Measurements from ENCODE around the gene TP53I13. TPM values are rescaled to one million over a fixed set of nuclear protein-coding genes. Genes with fewer than 3 reads are reported as not detected.

TP53I13 gene
- total RNA-seq = 39.7 and 40.2 TPM in 2 replicates
- long read RNA-seq = 0 reads

GRCh38 chr17:29568331-29569244 lies at the start of gene TP53I13:
TSS of gene TP53I13 (plus strand) at chr17:29568701. CDS start at chr17:29568759, 58 bp downstream.
- Mint-ChIP-seq H3K27me3 (peaks cover 31% of the 10 kb centered on the region), H3K4me3 (ENCODE audit: low read depth) (peak within 1 kb of the TSS; percentile 88), H3K9me3 (ENCODE audit: low read depth) (no peaks in the 10 kb centered on the region), H3K4me1 (ENCODE audit: low read depth) (peaks cover 13% of the 10 kb centered on the region), H3K36me3 (ENCODE audit: insufficient read depth) (peaks cover 3% of the 10 kb centered on the region), H3K27ac (peak within 1 kb of the TSS; percentile 88)
- no peak for TF ChIP-seq CTCF (IDR thresholded peaks at IDR 0.05; ENCODE audit: unreplicated experiment)
- peak; percentile 71 for DNase-seq (ENCODE audit: low spot score, unreplicated experiment)

GRCh38 chr17:29524692-29525091 lies 43.8 kb upstream of the TP53I13 start:
- no peak for TF ChIP-seq CTCF (IDR thresholded peaks at IDR 0.05; ENCODE audit: unreplicated experiment)
- no peak overlapping the region for H3K4me3 Mint-ChIP-seq (ENCODE audit: low read depth)
- no peaks in the 10 kb centered on the region for H3K4me1 Mint-ChIP-seq (ENCODE audit: low read depth)
- peaks cover 13% of the 10 kb centered on the region for H3K36me3 Mint-ChIP-seq (ENCODE audit: insufficient read depth)
- no peak overlapping the region for H3K27ac Mint-ChIP-seq
- H3K27me3 Mint-ChIP-seq = no peaks in the 10 kb centered on the region
- H3K9me3 Mint-ChIP-seq (ENCODE audit: low read depth) = no peaks in the 10 kb centered on the region
- no peak for DNase-seq (ENCODE audit: low spot score, unreplicated experiment)

- H3K9me3 Mint-ChIP-seq (ENCODE audit: low read depth) = no peaks in the 10 kb centered on the region
- H3K4me1 Mint-ChIP-seq (ENCODE audit: low read depth) = no peaks in the 10 kb centered on the region
- H3K27ac Mint-ChIP-seq = no peak overlapping the region
- H3K4me3 Mint-ChIP-seq (ENCODE audit: low read depth) = no peak overlapping the region
- DNase-seq (ENCODE audit: low spot score, unreplicated experiment) = no peak
- no peak for TF ChIP-seq CTCF (IDR thresholded peaks at IDR 0.05; ENCODE audit: unreplicated experiment)
- H3K36me3 Mint-ChIP-seq (ENCODE audit: insufficient read depth) = peaks cover 17% of the 10 kb centered on the region
- H3K27me3 Mint-ChIP-seq = no peaks in the 10 kb centered on the region
Observed at GRCh38 chr17:29526322-29526721, 42.2 kb upstream of the TP53I13 start.

GRCh38 chr17:29533976-29534375 lies 34.5 kb upstream of the TP53I13 start:
- Mint-ChIP-seq H3K27me3 (no peaks in the 10 kb centered on the region), H3K36me3 (ENCODE audit: insufficient read depth) (peaks cover 36% of the 10 kb centered on the region), H3K4me3 (ENCODE audit: low read depth) (no peak overlapping the region), H3K27ac (no peak overlapping the region), H3K4me1 (ENCODE audit: low read depth) (no peaks in the 10 kb centered on the region), H3K9me3 (ENCODE audit: low read depth) (no peaks in the 10 kb centered on the region)
- no peak for TF ChIP-seq CTCF (IDR thresholded peaks at IDR 0.05; ENCODE audit: unreplicated experiment)
- no peak for DNase-seq (ENCODE audit: low spot score, unreplicated experiment)

DNA sequence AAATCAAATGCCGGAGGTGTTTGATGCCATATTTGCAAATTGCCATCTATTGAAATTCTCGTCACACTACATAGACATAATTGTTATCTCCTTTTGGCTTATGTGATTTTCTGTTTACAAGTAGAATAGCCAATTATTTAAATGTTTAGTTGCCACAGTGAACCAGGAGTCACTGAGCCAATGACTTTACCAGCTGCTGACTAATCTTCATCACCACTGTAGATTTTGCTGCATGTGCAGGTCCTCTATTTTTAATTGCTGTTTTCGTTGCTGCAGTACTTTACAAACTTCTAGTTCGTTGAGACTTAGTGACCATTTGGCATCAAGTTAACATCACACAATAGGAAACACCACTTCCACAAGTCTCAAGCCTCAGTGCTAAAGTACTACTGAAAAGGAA lies 24.4 kb upstream of the TP53I13 start:
- no peak for TF ChIP-seq CTCF (IDR thresholded peaks at IDR 0.05; ENCODE audit: unreplicated experiment)
- Mint-ChIP-seq H3K27ac (no peak overlapping the region), H3K4me3 (ENCODE audit: low read depth) (no peak overlapping the region), H3K36me3 (ENCODE audit: insufficient read depth) (peaks cover 26% of the 10 kb centered on the region), H3K9me3 (ENCODE audit: low read depth) (no peaks in the 10 kb centered on the region), H3K27me3 (no peaks in the 10 kb centered on the region), H3K4me1 (ENCODE audit: low read depth) (peaks cover 7% of the 10 kb centered on the region)
- no peak for DNase-seq (ENCODE audit: low spot score, unreplicated experiment)

Measured in progenitor cell of endocrine pancreas (in vitro differentiated cells).